Right lobe of liver (tissue), 4 donors: ENCODE measurements around the gene RHOJ.

Experiments used
- POLR2A ChIP-seq: fragments of 450-650 bp; IDR thresholded peaks from one replicate; pipeline ENCODE4 v1.6.1; 2017; ENCODE audit warnings: antibody characterized with exemption, mild to moderate bottlenecking
- TF ChIP-seq, protein P1 (sequence below), 4 donors: fragments of 200-600 bp in 3 of 4; fragments of 450-650 bp in 1 of 4; IDR thresholded peaks; one replicate each; pipeline versions ENCODE4 v1.5.1 to v1.8.0; 2016 to 2022; ENCODE audit warnings: antibody characterized with exemption in 4 of 4, mild to moderate bottlenecking in 2 of 4
- donor health status: DM: no; HTN: no; CAD: no.
- donor health status: DM: no; HTN: no; CAD: no.
- donor health status: DM: no; HTN: yes; CAD: no.

DNA sequence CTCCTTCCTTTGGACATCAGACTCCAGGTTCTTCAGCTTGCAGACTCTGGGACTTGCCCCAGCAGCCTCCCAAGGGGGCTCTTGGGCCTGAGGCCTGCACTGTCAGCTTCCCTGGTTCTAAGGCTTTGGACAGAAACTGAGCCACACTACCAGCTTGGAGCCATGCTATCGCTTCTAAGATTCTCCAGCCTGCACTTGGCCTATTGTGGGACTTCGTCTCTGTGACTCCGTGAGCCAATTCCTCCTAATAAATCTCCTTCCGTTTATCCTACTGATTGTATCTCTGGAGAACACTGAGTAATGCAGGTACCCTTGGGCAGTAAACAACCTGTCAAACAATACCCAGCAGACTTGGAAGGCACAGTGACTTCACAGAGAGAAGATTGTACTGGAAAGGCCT lies 24.9 kb upstream of the RHOJ start:
- TF ChIP-seq, protein P1, sequence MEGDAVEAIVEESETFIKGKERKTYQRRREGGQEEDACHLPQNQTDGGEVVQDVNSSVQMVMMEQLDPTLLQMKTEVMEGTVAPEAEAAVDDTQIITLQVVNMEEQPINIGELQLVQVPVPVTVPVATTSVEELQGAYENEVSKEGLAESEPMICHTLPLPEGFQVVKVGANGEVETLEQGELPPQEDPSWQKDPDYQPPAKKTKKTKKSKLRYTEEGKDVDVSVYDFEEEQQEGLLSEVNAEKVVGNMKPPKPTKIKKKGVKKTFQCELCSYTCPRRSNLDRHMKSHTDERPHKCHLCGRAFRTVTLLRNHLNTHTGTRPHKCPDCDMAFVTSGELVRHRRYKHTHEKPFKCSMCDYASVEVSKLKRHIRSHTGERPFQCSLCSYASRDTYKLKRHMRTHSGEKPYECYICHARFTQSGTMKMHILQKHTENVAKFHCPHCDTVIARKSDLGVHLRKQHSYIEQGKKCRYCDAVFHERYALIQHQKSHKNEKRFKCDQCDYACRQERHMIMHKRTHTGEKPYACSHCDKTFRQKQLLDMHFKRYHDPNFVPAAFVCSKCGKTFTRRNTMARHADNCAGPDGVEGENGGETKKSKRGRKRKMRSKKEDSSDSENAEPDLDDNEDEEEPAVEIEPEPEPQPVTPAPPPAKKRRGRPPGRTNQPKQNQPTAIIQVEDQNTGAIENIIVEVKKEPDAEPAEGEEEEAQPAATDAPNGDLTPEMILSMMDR (IDR thresholded peaks at IDR 0.05) = no peak
- TF ChIP-seq POLR2A = no peak
